Measurements from ENCODE around the gene WNT2B.

GRCh38 chr1:112513112-112513870, 4.5 kb downstream of the WNT2B start:
- TF ChIP-seq RAD21 (IDR thresholded peaks at IDR 0.05; ENCODE audit: low read depth), result no peak
- TF ChIP-seq, protein P1, sequence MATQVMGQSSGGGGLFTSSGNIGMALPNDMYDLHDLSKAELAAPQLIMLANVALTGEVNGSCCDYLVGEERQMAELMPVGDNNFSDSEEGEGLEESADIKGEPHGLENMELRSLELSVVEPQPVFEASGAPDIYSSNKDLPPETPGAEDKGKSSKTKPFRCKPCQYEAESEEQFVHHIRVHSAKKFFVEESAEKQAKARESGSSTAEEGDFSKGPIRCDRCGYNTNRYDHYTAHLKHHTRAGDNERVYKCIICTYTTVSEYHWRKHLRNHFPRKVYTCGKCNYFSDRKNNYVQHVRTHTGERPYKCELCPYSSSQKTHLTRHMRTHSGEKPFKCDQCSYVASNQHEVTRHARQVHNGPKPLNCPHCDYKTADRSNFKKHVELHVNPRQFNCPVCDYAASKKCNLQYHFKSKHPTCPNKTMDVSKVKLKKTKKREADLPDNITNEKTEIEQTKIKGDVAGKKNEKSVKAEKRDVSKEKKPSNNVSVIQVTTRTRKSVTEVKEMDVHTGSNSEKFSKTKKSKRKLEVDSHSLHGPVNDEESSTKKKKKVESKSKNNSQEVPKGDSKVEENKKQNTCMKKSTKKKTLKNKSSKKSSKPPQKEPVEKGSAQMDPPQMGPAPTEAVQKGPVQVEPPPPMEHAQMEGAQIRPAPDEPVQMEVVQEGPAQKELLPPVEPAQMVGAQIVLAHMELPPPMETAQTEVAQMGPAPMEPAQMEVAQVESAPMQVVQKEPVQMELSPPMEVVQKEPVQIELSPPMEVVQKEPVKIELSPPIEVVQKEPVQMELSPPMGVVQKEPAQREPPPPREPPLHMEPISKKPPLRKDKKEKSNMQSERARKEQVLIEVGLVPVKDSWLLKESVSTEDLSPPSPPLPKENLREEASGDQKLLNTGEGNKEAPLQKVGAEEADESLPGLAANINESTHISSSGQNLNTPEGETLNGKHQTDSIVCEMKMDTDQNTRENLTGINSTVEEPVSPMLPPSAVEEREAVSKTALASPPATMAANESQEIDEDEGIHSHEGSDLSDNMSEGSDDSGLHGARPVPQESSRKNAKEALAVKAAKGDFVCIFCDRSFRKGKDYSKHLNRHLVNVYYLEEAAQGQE (IDR thresholded peaks at IDR 0.05; ENCODE audit: low read depth), result no peak
- no peak for TF ChIP-seq EP300 (IDR thresholded peaks at IDR 0.05; ENCODE audit: borderline replicate concordance)
- no peak for TF ChIP-seq CEBPB (IDR thresholded peaks at IDR 0.05)
- no peak for TF ChIP-seq USF1 (IDR thresholded peaks at IDR 0.05)
- no peak for TF ChIP-seq EGR1 (IDR thresholded peaks at IDR 0.05)
- TF ChIP-seq MAX (IDR thresholded peaks at IDR 0.05), result no peak
- no peak for TF ChIP-seq YY1 (IDR thresholded peaks at IDR 0.05; ENCODE audit: low read depth)
- no peak for TF ChIP-seq FOXM1 (IDR thresholded peaks at IDR 0.05; ENCODE audit: borderline replicate concordance, low read depth)
- TF ChIP-seq TAF1 (IDR thresholded peaks at IDR 0.05; ENCODE audit: low read depth), result no peak

Data from Ishikawa (cell line).